Measurements from ENCODE around the gene RB1.

RB1 gene

DNA sequence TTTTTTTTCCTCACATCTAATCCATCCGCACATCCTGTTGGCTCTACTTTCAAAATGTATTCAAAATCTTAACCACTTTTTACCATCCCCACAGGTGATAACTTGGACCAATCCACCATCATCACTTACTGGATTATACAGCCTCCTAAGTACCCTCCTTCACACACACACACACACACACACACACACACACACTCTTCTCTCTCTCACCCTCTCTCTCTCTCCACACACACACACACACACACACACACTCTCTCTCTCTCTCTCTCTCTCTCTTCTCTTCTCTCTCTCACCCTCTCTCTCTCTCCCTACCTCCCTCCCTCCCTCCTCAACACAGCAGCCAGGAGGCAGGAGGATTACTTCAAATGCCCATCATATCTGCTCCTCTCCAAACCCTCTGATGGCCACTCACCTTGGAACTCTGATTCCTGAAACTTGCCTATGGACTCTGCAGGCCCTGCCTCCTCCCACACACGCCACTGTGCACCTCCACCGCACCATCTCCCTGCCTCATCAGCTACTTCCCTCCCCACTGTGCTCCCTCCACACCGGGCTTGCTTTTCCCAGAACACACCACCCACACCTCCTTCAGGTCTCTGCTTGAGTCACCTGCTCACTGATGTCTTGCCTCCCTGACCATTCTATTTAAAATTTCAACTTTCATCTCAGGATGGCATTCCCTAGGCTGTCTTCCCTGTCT, 189.7 kb downstream of the RB1 start:
- no peak for DNase-seq (ENCODE audit: low read depth, low spot score)

DNA sequence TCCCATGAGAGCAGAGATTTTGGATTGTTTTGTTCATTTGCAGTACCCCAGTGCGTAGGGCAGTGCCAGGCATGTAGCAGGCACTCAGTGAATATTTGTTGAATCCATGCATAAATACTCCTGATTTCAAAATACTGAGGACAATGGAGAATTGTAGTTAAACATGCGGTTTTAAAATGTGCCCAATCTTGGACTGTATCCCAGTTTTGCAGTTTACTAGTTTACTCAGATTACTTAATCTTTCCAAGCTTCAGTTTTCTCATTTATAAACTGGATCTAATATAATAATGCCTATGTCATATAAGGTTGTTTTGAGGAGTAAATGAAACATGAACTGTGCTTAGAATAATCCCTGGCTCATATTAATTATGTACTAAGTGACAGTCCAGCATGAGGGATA, 190.3 kb downstream of the RB1 start:
- DNase-seq (ENCODE audit: low read depth, low spot score): no peak

DNA sequence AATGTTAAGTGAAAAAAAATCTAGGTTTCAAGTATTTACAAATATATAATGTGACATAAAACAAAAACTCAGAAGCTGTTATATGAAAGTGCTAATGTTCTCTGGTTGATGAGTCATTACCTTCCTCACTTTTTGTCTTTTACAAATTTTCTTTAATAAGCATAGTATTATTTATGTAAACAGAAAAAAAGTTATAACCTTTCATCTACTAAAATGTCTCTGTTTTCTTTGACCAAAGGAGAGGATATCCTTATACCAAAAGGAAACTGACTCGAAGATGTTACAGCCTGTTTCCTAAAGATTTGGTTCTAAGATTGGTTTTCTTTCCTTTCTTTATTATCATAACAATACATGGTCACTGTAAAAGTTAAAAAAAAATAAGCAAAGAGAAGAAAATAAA, 191.3 kb downstream of the RB1 start:
- no peak for DNase-seq (ENCODE audit: low read depth, low spot score)

DNA sequence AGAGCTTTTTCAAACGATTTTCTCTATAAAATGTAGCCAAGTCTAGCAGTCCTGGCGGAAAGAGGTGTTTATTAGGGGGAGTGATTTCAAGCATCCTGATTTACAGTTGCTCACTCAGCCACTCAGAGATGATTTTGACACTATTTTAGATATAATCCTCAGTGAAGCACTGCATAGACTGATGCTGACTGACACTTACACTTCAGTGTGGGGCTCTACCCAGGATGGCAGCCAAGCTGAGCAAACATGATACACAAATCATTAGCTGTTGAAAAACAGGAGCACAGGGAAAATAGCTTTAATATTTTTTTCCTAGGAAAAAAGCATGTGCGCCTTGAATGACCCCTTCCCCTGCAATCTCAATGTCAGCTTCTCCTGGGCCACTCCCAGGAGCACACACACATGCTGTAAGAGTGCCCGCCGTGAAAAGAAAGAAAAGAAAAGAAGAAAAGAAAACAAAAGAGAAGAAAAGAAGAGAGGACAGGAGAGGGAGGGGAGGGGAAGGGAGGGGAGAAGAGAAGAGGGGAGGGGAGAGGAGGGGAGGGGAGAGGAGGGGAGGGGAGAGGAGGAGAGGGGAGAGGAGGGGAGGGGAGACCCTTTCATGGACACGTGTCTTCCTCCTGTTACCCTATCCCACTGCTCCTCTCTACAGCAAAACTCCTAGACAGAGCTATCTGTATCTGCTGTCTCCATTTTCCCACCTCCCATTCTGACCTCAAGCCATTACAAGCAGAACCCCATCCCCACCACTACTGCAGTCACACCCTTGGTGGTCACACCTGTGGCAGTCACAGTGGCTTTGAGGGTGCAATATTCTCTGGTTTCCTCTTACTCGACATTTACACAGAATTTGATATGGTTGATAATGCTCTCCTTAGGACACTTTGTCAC, 193.0 kb downstream of the RB1 start:
- DNase-seq (ENCODE audit: low read depth, low spot score): no peak

DNA sequence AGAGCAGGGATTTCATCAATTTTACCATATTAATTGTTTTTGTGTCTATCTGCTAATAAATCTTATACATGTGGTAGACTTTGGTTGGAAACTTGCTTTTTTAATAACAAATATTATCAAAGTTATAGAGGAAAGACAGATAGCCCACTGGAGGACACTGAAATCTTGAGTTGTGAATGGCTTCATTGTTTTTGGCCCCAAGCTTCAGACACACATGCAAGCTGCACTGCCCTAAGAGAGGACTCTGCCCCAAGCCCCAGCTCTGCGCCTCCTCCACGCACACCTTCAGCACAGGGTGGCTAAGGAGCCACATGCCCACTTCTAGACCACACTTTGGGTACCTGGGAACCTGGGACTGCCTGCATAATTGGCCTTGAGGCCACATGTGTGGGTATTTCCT, 194.1 kb downstream of the RB1 start:
- no peak for DNase-seq (ENCODE audit: low read depth, low spot score)

DNA sequence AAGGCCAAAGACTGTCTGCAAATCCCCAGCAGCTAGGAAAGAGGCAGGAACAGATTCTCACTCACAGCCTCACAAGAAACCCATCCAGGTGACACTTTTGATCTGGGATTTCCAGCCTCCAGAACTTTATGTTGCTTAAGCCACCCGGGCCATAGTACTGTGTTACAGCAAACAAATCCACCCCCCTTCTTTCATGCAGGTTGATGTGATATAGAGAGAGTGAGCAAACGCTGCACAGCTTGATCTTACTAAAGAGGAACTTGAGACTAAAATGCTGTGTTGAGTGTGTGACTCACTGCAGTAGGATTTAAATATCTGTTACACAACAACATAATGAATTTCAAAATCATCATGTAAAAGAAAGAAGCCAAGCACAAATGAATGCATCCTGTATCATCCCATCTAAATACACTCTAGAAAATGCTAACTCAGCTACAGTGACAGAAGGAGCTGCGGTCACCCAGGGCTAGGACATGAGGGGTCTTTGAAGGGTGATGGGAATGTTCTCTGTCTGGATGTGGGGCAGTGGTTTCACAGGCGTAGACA, 197.2 kb downstream of the RB1 start:
- peak; percentile 42 for DNase-seq (ENCODE audit: low read depth, low spot score)

DNA sequence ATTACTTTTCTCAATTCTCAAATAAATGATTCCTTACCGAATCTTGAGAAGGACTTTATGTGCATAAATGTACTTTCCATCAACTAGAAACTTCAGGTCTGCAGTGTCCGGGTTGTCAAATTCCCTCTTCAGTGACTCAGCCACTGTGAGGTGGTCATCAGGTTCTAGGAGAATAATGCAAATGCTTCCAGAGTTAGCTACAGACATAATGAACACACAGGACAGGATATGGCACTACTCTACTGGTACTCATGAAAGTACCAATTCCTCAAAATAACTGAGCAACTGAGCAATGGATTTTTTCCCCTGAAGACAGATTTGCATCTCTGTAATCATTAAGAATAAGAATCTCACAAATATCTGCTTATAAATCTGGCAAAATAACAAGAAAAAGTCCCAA, 198.2 kb downstream of the RB1 start:
- DNase-seq (ENCODE audit: low read depth, low spot score): no peak

DNA sequence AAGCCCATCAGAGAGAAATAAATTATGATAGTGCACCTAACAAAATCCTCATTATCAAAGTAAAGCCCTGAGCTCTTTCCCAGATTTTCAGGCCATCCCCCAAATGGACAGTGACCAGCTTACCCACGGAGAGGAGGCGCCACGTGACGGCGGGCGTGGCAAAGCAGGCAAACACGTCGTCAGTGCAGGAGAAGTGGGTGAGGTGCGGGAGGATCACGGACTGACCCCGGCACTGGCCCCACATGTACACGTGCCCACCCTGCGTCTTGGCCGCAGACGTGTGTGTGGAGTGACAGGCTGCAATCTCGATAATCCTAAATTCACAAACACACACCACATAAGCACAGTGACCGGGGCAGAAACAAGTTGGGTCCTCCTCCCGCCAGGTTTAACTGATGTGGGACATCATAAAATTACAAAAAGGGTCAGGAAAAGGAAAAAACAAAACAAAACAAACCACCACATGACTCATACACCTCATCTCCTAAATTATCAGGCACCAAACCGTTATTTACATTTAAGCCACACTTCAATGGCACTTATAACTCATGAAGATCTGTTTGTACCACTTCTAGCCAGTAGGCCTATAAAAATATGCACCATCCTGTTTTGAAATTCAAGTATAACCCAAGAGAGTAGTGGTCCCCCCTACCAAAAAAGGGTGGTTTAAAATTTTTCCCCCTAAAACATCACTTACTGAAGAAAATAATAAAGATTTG, 199.2 kb downstream of the RB1 start:
- no peak for DNase-seq (ENCODE audit: low read depth, low spot score)

DNA sequence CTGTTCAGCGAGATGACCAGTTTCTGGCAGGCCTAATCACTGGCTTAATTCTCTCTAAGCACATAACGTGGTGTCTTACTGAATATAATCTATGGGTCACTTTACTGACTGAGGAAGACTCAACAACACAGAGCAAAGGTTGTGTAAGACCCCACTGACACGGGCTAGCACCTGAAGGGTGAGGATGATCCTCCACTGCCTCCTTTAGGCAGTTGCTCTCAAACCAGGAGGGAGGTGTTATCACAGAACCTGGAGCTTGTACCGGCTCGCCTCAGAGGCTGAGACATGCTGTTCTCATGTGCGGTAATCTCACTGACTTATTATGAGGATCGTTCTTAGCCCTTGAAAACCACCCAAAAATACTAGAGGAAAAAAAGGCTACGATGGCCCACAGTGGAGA, 201.1 kb downstream of the RB1 start:
- no peak for DNase-seq (ENCODE audit: low read depth, low spot score)

DNA sequence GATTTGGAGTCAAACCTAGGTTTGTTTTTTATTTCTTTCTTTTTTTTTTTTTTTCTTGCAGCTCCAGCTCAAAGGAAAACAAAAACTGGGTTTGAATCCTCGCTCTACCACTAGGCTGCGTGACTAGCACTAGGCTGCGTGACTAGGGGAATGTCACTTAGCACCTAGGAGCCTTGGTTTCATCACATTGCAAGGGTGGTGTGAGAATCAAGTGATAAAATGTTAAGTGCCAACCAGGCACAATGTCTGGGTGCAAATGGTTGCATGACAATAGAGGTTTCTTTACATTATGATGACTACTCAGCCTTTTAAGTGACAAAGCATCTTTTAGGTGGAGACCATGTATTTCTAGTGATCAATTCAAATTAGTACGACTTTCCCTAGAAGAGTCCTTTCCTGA, 201.5 kb downstream of the RB1 start:
- DNase-seq (ENCODE audit: low read depth, low spot score): no peak

DNA sequence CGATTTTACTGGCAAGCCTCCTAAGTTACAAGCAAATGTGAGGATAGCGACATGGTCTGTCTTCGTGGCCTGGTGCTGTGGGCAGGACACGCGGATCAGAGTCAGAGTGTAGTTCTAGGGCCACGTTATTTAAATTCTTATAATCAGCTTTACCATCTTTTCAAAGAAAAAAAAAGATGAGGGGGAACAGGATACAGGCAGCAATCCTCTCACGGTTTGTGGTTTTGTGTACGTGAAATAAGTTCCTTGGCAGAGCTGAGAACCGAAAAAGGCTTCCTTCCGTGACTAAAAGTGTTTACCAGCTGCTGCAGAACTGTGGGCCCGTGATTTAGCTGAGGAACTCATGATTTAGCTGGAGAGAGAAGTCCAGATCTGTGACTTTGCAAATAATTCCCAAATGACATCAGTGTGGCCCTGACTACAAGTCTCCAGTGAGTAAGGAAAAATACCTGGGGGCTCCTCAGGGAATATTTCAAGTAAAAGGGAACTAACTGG, 202.1 kb downstream of the RB1 start:
- DNase-seq (ENCODE audit: low read depth, low spot score): no peak

DNA sequence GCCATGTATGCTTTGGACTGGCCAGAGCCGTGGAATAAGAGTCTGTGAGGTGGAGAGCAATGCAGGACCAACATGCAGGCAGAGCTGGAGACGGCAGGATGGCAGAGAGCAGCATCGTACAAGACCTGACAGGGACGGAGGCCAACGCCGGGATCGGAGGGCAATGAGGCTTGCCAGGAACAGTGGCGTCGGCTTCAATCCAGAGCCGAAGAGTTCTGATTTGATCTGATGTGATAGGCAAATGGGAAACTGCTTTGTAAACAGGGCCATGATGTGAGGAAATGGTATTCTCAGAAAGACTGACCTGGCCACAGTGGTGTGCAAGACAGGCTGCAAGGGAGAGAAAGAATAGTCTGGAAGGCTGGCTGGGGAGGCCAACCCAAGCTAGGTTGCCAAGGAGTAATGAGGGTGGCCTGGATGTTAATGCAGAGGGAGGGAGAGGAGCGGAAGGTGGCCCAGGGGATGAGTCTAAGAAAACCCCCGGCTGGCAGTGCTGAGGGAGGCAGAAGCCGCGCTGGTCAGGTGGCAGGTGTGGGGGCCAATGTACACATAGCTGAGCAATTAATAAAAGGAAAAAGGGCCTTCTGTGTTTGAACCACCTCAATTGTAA, 202.6 kb downstream of the RB1 start:
- no peak for DNase-seq (ENCODE audit: low read depth, low spot score)

DNA sequence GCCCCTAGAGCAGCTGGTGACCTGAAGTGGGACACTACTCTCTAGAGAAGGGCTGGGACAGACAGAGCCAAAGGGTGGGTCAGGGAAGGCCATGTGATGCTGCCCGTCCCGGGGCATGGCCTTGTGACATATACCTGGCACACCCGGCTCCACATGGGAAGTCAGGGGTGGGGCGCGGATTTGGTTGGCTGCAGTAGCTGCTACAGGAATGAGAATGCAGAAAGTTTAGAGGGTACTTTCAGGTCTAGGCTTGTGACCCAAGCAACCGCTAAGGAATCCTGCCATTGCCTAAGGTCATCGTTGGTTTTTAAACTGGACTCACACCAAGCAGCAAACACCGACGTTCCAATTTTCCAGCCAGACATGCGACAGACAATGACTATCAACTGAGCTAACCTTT, 203.5 kb downstream of the RB1 start:
- no peak for DNase-seq (ENCODE audit: low read depth, low spot score)

DNA sequence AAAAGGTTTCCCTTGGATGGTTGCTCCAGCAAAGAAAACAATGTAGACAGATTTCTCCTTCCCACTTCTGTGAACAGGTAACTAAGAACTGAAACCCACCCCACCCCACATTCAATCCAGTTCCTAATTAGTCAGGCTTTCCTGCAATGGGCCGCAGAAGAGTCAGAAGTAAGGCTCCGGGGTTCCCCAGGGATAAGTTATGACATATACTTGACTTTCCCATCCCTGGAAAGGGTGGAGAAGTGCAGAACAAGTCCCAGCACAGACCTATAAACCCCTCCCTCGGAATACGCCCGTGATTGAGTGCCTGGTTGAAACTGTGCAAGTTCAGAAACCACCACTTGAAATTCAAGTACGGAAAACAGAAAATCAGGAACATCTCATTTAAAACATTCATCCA, 204.5 kb downstream of the RB1 start:
- no peak for DNase-seq (ENCODE audit: low read depth, low spot score)

DNA sequence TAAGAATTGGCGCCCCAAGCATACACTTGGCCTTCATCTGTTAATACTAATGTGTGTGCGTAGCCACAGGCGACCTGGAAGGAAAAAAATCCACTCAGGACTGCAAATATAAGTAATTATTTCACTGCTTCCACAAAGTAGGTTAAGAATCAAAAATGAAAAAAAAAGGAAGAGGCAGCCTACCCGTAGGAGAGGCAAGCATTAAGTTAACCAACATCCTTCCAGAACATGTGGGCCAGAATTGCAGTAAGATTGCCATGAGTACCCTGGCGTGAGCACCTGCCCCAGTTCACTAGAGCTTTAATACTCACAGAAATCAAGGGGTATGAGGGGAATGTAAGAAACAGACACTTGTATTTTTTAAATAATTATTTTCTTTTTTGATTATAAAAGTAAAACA, 207.1 kb downstream of the RB1 start:
- no peak for DNase-seq (ENCODE audit: low read depth, low spot score)

DNA sequence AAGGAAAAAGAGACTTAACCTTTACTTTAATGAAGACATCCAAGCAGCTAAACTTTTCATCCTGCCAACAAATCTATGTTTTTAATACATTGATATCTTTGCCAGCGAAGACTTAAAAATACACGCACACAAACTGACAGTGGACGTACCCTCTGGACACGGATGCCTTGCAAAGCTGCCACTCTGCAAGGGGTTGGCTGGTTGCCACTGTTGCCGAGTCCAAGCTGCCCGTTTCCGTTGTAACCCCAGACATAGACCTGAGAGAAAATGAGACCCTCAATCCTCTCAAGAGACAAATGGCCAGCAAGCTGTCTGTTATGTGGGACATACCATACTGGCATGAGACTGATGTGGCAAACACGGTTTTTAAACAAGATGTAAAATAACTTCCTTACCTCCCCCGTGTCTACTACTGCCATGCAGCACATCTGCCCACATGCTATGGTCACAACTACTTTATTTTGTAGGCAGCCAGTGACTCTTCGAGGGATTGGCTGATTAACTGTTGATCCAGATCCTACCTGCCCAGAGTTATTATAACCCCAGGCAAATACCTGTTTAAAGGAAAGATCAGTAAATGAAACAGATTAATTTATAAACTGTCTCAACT, 208.2 kb downstream of the RB1 start:
- DNase-seq (ENCODE audit: low read depth, low spot score): no peak

DNA sequence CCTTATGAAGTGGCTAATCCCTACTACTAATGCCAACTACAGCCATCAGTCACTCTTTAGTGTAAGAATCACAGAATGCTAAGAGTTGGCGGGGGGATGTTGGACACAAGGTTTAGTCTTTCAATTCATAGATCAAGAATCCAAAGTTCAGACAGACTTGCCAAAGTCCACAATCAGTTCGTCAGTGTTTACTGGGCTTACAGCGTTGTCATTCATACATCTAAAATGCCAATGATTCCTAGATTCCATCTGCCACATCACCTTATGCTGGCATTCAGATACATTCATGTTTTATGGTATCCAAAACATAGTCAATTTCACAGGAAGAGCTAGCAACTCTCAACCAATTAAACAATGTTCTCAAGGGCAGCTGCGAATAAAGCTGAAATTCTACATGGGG, 211.2 kb downstream of the RB1 start:
- no peak for DNase-seq (ENCODE audit: low read depth, low spot score)

DNA sequence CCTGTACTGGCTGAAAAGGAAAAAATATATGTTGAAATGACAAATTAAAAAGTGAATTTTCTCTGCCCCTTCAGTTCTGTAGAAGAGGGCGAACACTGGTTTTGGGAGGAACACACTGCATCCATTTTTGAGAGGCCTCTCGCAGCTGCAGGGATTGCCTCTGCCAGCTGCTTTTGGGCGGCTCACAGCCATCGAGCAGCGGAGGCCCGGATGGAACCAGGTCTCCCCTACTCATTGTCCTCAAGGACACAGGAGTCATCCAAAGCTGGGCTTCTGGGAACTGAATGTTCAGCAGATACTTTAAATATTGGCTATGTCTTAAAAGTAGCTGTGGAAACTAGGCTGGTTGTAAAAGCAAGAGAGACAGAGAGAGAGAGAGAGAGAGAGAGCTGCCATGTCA, 212.2 kb downstream of the RB1 start:
- no peak for DNase-seq (ENCODE audit: low read depth, low spot score)

DNA sequence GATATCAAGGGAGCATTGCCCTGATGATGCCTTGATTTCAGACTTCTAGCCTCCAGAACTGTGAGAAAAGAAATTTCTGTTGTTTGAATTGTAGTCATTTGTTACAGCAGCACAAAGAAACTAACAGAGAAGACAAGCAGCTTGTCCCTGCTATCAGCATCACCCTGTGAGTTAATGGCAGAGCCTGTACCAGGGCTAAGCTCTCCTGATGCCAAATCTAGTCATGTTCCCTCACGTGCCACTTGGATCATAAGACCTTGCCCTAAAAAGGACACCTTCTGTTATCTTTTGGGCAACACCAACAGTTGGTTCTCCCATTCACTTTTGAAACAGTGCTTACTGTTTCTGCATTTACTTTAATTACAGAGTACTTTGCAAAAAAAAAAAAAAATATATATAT, 214.5 kb downstream of the RB1 start:
- DNase-seq (ENCODE audit: low read depth, low spot score): no peak

DNA sequence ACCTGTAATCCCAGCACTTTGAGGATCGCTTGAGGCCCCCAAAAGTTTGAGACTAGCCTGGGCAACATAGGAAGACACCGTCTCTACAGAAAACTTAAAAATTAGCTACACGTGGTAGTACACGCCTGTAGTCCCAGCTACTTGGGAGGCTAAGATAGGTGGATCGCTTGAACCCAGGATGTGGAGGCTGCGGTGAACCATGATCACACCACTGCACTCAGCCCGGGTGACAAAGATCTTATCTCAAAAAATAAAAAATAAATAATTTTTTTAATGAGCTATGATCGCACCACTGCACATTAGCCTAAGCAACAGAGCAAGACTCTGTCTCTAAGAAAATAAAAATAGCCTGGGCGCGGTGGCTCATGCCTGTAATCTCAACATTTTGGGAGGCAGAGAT, 222.7 kb downstream of the RB1 start:
- no peak for DNase-seq (ENCODE audit: low read depth, low spot score)

DNA sequence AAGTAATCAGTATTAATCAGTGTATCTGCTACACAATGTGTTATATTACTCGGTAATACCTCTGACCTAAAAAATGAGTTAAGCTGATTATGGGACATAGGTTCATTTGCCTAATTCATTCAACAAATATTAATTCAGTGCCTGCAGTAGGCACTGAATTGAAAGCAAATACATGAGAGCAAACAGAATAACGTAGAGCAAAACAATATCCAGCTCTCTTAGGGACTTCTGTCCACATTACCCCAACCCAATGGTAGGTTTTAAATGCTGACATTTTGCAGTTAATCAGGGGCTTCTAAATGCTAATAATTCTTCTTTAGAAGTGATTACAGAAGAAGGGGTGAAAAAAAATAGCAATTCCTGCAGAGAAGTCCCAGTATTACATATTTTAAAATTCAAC, 224.4 kb downstream of the RB1 start:
- DNase-seq (ENCODE audit: low read depth, low spot score): no peak

Measured in brain pericyte (primary cell).